ENCODE measurements around the gene KCNIP4.

DNA sequence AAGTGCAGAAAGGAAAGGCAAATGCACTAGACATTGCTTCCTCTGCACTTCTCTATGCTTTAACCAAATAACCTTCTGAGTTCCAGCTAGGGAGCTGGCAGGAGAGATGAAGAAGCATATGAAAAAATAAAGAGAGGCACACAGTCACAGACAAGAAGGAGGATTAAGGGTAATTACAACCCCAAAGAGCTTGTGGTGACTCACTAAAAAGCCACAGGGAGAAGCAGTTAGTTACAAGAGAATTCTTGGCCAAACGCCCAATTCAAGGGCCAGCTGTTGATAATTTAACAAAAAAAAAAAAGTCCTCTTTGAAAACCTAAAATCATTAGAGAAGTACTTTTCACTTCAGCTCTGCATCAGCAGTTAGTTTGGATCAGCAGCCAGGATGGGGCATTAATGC is 478.0 kb downstream of the KCNIP4 start:
- no peak for TF ChIP-seq CTCF (IDR thresholded peaks at IDR 0.05)
- TF ChIP-seq POLR2A (IDR thresholded peaks at IDR 0.05), result no peak
